ENCODE measurements around the gene CYFIP1. TPM values are rescaled to one million over a fixed set of nuclear protein-coding genes. Genes with fewer than 3 reads are reported as not detected.

CYFIP1 gene
- total and polyA plus RNA-seq, 2 donors (not counting 1 experiment from before 2014, with no cell fraction given), result 59.4 to 102 TPM

GRCh38 chr15:22877117-22877516, 103.1 kb downstream of the CYFIP1 start:
- no peak for DNase-seq (ENCODE audit: low read depth in 2 of 2)
- TF ChIP-seq CTCF (conservative IDR thresholded peaks at IDR 0.05 in 1 of 2, IDR thresholded peaks at IDR 0.05 in 1 of 2; ENCODE audit: low read depth in 1 of 2, low read length in 2 of 2) (no peak), EZH2 (IDR thresholded peaks at IDR 0.05; ENCODE audit: low read length, missing control alignments) (no peak)
- Histone ChIP-seq H3K4me2 (ENCODE audit: extremely low read depth, insufficient read depth, low read length) (no peak overlapping the region), H4K20me1 (ENCODE audit: control insufficient read depth, extremely low read depth, insufficient read depth, low read length) (no peaks in the 10 kb centered on the region), H3K4me3 (replicated peaks in 1 of 4; ENCODE audit: control extremely low read depth in 1 of 4, insufficient read depth in 1 of 4, low read depth in 3 of 4, low read length in 4 of 4) (no peak overlapping the region), H3K36me3 (ENCODE audit: control insufficient read depth, insufficient read depth, low read length) (peaks cover 20% of the 10 kb centered on the region), H3K27ac (ENCODE audit: insufficient read depth, low read length) (no peak overlapping the region), H3K27me3 (ENCODE audit: control insufficient read depth, insufficient read depth, low read length) (no peaks in the 10 kb centered on the region), H2AFZ (ENCODE audit: low read length) (no peak overlapping the region), H3K4me1 (ENCODE audit: control insufficient read depth, extremely low read depth, insufficient read depth, low read length) (no peaks in the 10 kb centered on the region), H3K9me3 (ENCODE audit: control insufficient read depth, insufficient read depth, low read depth, low read length) (no peaks in the 10 kb centered on the region), H3K79me2 (ENCODE audit: control insufficient read depth, insufficient read depth, low read length) (no peaks in the 10 kb centered on the region), H3K9ac (ENCODE audit: insufficient read depth, low read length) (no peak overlapping the region)

GRCh38 chr15:22874966-22875365, 105.2 kb downstream of the CYFIP1 start:
- no peak overlapping the region for H3K27ac ChIP-seq (ENCODE audit: insufficient read depth, low read length)
- no peaks in the 10 kb centered on the region for H3K79me2 ChIP-seq (ENCODE audit: control insufficient read depth, insufficient read depth, low read length)

GRCh38 chr15:22874256-22874655, 105.9 kb downstream of the CYFIP1 start:
- Histone ChIP-seq H3K4me1 (ENCODE audit: control insufficient read depth, extremely low read depth, insufficient read depth, low read length) (no peaks in the 10 kb centered on the region), H3K27ac (ENCODE audit: insufficient read depth, low read length) (no peak overlapping the region), H3K36me3 (ENCODE audit: control insufficient read depth, insufficient read depth, low read length) (peaks cover 13% of the 10 kb centered on the region), H3K9ac (ENCODE audit: insufficient read depth, low read length) (no peak overlapping the region), H3K79me2 (ENCODE audit: control insufficient read depth, insufficient read depth, low read length) (no peaks in the 10 kb centered on the region), H3K27me3 (ENCODE audit: control insufficient read depth, insufficient read depth, low read length) (no peaks in the 10 kb centered on the region), H3K4me2 (ENCODE audit: extremely low read depth, insufficient read depth, low read length) (no peak overlapping the region), H3K9me3 (ENCODE audit: control insufficient read depth, insufficient read depth, low read depth, low read length) (no peaks in the 10 kb centered on the region), H4K20me1 (ENCODE audit: control insufficient read depth, extremely low read depth, insufficient read depth, low read length) (no peaks in the 10 kb centered on the region), H3K4me3 (replicated peaks in 1 of 4; ENCODE audit: control extremely low read depth in 1 of 4, insufficient read depth in 1 of 4, low read depth in 3 of 4, low read length in 4 of 4) (no peak overlapping the region), H2AFZ (ENCODE audit: low read length) (no peak overlapping the region)
- no peak for DNase-seq (ENCODE audit: low read depth in 2 of 2)
- TF ChIP-seq EZH2 (IDR thresholded peaks at IDR 0.05; ENCODE audit: low read length, missing control alignments) (no peak), CTCF (conservative IDR thresholded peaks at IDR 0.05 in 1 of 2, IDR thresholded peaks at IDR 0.05 in 1 of 2; ENCODE audit: low read depth in 1 of 2, low read length in 2 of 2) (no peak)

More at GRCh38 chr15:22874966-22875365, 105.2 kb downstream of the CYFIP1 start:
- no peaks in the 10 kb centered on the region for H3K4me1 ChIP-seq (ENCODE audit: control insufficient read depth, extremely low read depth, insufficient read depth, low read length)
- H3K4me3 ChIP-seq (replicated peaks in 1 of 4; ENCODE audit: control extremely low read depth in 1 of 4, insufficient read depth in 1 of 4, low read depth in 3 of 4, low read length in 4 of 4), result no peak overlapping the region
- no peak overlapping the region for H2AFZ ChIP-seq (ENCODE audit: low read length)
- no peak for DNase-seq (ENCODE audit: low read depth in 2 of 2)
- H3K9me3 ChIP-seq (ENCODE audit: control insufficient read depth, insufficient read depth, low read depth, low read length), result no peaks in the 10 kb centered on the region
- H4K20me1 ChIP-seq (ENCODE audit: control insufficient read depth, extremely low read depth, insufficient read depth, low read length), result no peaks in the 10 kb centered on the region
- TF ChIP-seq EZH2 (IDR thresholded peaks at IDR 0.05; ENCODE audit: low read length, missing control alignments), result no peak
- no peak for TF ChIP-seq CTCF (conservative IDR thresholded peaks at IDR 0.05 in 1 of 2, IDR thresholded peaks at IDR 0.05 in 1 of 2; ENCODE audit: low read depth in 1 of 2, low read length in 2 of 2)
- H3K4me2 ChIP-seq (ENCODE audit: extremely low read depth, insufficient read depth, low read length), result no peak overlapping the region
- H3K36me3 ChIP-seq (ENCODE audit: control insufficient read depth, insufficient read depth, low read length), result peaks cover 13% of the 10 kb centered on the region
- no peaks in the 10 kb centered on the region for H3K27me3 ChIP-seq (ENCODE audit: control insufficient read depth, insufficient read depth, low read length)
- H3K9ac ChIP-seq (ENCODE audit: insufficient read depth, low read length), result no peak overlapping the region
